ENCODE measurements around the gene PTGER2.

- TF ChIP-seq POLR2AphosphoS5 (IDR thresholded peaks at IDR 0.05; ENCODE audit: low read depth, low read length) (no peak), CTCF (IDR thresholded peaks at IDR 0.05) (no peak)
Observed at GRCh38 chr14:52348279-52348678, 34.2 kb downstream of the PTGER2 start.
